CD4-positive, alpha-beta memory T cell (primary cell): ENCODE measurements around the gene ADAMTS16. TPM values are rescaled to one million over a fixed set of nuclear protein-coding genes. Genes with fewer than 3 reads are reported as not detected.
A peak's percentile ranks its signal among the peaks of the same experiment; 100 is the strongest.

Experiments
- CTCF ChIA-PET: fragments of 350-600 bp; sonication (Branson Sonifier 250); formaldehyde crosslinking; loops from one replicate; lab custom pipeline; 2021; ENCODE audit warnings: inconsistent platforms; ENCODE audit not compliant: partially characterized antibody; lab: Charles Lee
- POLR2A ChIA-PET: fragments of 350-600 bp; sonication (Branson Sonifier 250); formaldehyde crosslinking; loops from one replicate; lab custom pipeline; 2021; ENCODE audit not compliant: partially characterized antibody; lab: Charles Lee
- DNase-seq, 5 donors: peaks; one replicate each; pipeline versions ENCODE4 v3.0.0 to v3.0.0-alpha.2; 2020 to 2022; ENCODE audit warnings: mixed read lengths in 1 of 5
- H3K27ac ChIP-seq: one replicate; pipeline ENCODE4 v1.7.0; 2013; ENCODE audit warnings: low read depth, low read length
- H3K27me3 ChIP-seq: 2 replicates; pipeline ENCODE4 v1.7.0; 2013; ENCODE audit warnings: mild to moderate bottlenecking, low read length, moderate library complexity; ENCODE audit not compliant: insufficient read depth
- H3K36me3 ChIP-seq: 2 replicates; pipeline ENCODE4 v1.7.0; 2013; ENCODE audit warnings: mild to moderate bottlenecking, low read length, moderate library complexity; ENCODE audit not compliant: insufficient read depth
- H3K4me1 ChIP-seq: 2 replicates; pipeline ENCODE4 v1.7.0; 2013; ENCODE audit warnings: mild to moderate bottlenecking, low read length, moderate library complexity; ENCODE audit not compliant: insufficient read depth
- H3K4me3 ChIP-seq, 2 donors: one replicate each; pipeline ENCODE4 v1.7.0; 2013; ENCODE audit warnings: low read length in 2 of 2, mild to moderate bottlenecking in 1 of 2
- H3K9me3 ChIP-seq, 2 donors: one replicate each; pipeline ENCODE4 v1.7.0; 2013; ENCODE audit warnings: low read length in 2 of 2, control low read depth in 1 of 2; ENCODE audit not compliant: control insufficient read depth in 1 of 2
- H3K27ac Mint-ChIP-seq, 7 donors: one replicate each; pipeline ENCODE4 v1.8.0; 2020 to 2021; ENCODE audit warnings: mixed read lengths in 7 of 7, mild to moderate bottlenecking in 6 of 7, inconsistent platforms in 3 of 7, moderate library complexity in 3 of 7
- H3K27me3 Mint-ChIP-seq, 2 donors: one replicate each; pipeline ENCODE4 v1.8.0; 2020 to 2021; ENCODE audit warnings: mixed read lengths in 2 of 2
- H3K36me3 Mint-ChIP-seq, 2 donors: one replicate each; pipeline ENCODE4 v1.8.0; 2020 to 2021; ENCODE audit warnings: mixed read lengths in 2 of 2, inconsistent platforms in 1 of 2, mild to moderate bottlenecking in 1 of 2
- H3K4me1 Mint-ChIP-seq, 4 donors: one replicate each; pipeline ENCODE4 v1.8.0; 2020 to 2021; ENCODE audit warnings: mixed read lengths in 4 of 4, mild to moderate bottlenecking in 1 of 4
- H3K4me3 Mint-ChIP-seq, 8 donors: one replicate each; pipeline ENCODE4 v1.8.0; 2020 to 2021; ENCODE audit warnings: mixed read lengths in 8 of 8, mild to moderate bottlenecking in 7 of 8, moderate library complexity in 6 of 8, inconsistent platforms in 3 of 8
- H3K9me3 Mint-ChIP-seq, 8 donors: one replicate each; pipeline ENCODE4 v1.8.0; 2020 to 2021; ENCODE audit warnings: mixed read lengths in 8 of 8, mild to moderate bottlenecking in 5 of 8, inconsistent platforms in 3 of 8, moderate library complexity in 1 of 8
- intact Hi-C: fragments of 100-400 bp; cut with micrococcal nuclease; formaldehyde crosslinking; loops from one replicate; pipeline ENCODE4 v1.15.1; 2023
- polyA plus RNA-seq, 2 donors: library from polyadenylated mRNA; unstranded; fragments of 300-500 nt; fragmentation: Illumina TruSeq; gene quantifications; one replicate each; pipeline ENCODE4 v1.2.3, GENCODE V29; 2021
- total RNA-seq, 2 experiments: library from RNA; stranded (reverse); gene quantifications; one replicate each; pipeline ENCODE4 v1.2.3, GENCODE V29; 2021

The ADAMTS16 gene
- total and polyA plus RNA-seq, 4 experiments from 2014 or later, result not detected

DNA sequence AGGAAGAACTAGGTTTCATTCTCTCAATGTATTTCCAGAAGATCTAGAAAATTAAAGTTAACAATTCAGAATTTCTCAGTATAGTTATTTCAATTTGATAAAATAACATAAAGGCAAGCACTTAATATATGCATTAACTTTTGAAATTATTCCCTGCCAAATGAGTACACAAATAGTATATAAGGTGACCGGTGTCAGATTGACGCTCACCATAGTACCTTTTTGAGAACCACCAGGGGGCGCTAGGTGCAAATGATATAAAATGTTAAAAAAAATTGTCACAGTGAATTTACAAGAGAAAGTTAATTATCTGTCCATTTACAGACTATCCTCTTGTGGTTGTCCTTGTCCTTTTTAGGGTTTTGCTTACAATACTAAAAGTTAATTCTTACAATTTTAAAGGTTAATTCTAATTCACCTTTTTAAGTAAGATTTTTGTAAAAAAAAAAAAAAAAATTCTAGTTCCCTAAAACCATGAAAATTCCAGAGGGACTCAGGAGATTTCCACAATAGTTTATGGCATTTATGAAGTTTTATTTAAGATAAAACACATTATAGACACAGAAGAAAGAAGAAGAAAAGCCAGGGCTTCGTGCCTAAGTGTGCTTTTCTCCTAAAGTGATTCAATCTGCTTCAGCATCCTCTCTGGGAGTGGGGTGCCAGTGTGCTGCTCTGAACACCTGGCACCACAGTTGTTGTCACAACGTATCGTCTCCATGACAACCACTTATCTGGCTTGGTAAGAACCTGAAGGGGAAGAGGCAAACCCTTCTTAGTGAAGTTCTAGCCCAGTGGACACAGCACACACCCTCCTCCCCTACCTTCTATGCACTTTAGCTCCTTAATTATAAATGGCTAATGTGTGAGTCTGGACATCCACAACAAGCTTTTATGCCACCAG lies 1.7 kb downstream of the ADAMTS16 start:
- CTCF ChIA-PET, result interaction anchor here (0.7 to 1.1 kb wide), 2 partner anchors 11 to 1293 kb away, joined by 3 read pairs; no protein-coding TSS in a partner anchor
- Mint-ChIP-seq H3K27me3 (peaks cover 21 to 26% of the 10 kb centered on the region in 2 donors), H3K4me3 (no peak overlapping the region), H3K4me1 (peaks cover 0 to 14% (median 6%) of the 10 kb centered on the region in 4 donors), H3K36me3 (no peaks in the 10 kb centered on the region), H3K27ac (peak overlapping the region in 1 of 7 donors; percentile 56), H3K9me3 (no peaks in the 10 kb centered on the region)
- no peaks in the 10 kb centered on the region for H3K9me3 ChIP-seq
- no peak overlapping the region for H3K27ac ChIP-seq
- H3K27me3 ChIP-seq, result no peaks in the 10 kb centered on the region
- POLR2A ChIA-PET, result no interaction called here
- no peaks in the 10 kb centered on the region for H3K36me3 ChIP-seq
- peaks cover 11% of the 10 kb centered on the region for H3K4me1 ChIP-seq
- H3K4me3 ChIP-seq, result no peak overlapping the region
- DNase-seq, result peak in 4 of 5 donors; percentile 34 to 47 (median 39)
- intact Hi-C loops, result loop anchor here (5.0 kb wide), 2 partner anchors 350 to 1605 kb away; no protein-coding TSS in a partner anchor

GRCh38 chr5:5144441-5144840 lies 4.3 kb downstream of the ADAMTS16 start:
- Mint-ChIP-seq H3K9me3 (no peaks in the 10 kb centered on the region), H3K4me1 (peaks cover 0 to 8% (median 6%) of the 10 kb centered on the region in 4 donors), H3K27me3 (peaks cover 16 to 17% of the 10 kb centered on the region in 2 donors), H3K27ac (no peak overlapping the region), H3K36me3 (no peaks in the 10 kb centered on the region), H3K4me3 (no peak overlapping the region)
- no peaks in the 10 kb centered on the region for H3K36me3 ChIP-seq
- H3K27me3 ChIP-seq, result no peaks in the 10 kb centered on the region
- intact Hi-C loops, result loop anchor here (5.0 kb wide), 2 partner anchors 348 to 1603 kb away; no protein-coding TSS in a partner anchor
- H3K27ac ChIP-seq, result no peak overlapping the region
- H3K4me3 ChIP-seq, result no peak overlapping the region
- DNase-seq, result no peak
- ChIA-PET CTCF (interaction anchor here (1.8 kb wide), 1 partner anchor 274 kb away, joined by 7 read pairs; no protein-coding TSS in a partner anchor), POLR2A (no interaction called here)
- no peaks in the 10 kb centered on the region for H3K9me3 ChIP-seq
- peaks cover 11% of the 10 kb centered on the region for H3K4me1 ChIP-seq

DNA sequence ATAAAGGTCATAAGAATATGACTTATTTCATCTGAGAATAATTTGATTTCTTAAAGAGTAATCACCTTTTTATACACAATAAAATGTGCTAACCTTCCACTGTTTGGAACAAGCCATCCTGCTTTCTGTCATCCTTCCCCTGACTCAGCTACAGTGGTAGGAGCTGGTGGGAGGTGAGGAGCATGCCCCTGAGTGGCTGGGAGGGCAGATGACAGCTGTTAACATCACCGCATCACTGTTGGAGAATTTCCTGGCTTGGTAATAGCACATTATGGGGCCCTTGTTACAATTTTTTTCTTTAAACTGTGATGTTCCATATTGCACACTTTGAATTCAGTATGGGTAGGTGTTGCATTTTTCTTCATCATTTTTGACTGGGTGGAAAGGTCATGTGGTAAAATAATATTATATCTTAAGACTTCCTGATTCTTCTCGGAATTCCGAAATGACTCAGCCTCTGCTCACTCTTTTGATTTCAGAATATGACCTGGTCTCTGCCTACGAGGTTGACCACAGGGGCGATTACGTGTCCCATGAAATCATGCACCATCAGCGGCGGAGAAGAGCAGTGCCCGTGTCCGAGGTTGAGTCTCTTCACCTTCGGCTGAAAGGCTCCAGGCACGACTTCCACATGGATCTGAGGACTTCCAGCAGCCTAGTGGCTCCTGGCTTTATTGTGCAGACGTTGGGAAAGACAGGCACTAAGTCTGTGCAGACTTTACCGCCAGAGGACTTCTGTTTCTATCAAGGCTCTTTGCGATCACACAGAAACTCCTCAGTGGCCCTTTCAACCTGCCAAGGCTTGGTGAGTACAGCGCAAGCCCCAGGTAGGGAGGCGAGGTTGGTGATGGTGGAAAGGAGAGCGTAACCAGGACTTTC lies 5.8 kb downstream of the ADAMTS16 start:
- CTCF ChIA-PET, result interaction anchor here (1.1 to 1.8 kb wide), 2 partner anchors 30 to 273 kb away, joined by 3 to 7 read pairs; no protein-coding TSS in a partner anchor
- H3K36me3 ChIP-seq, result no peaks in the 10 kb centered on the region

DNA sequence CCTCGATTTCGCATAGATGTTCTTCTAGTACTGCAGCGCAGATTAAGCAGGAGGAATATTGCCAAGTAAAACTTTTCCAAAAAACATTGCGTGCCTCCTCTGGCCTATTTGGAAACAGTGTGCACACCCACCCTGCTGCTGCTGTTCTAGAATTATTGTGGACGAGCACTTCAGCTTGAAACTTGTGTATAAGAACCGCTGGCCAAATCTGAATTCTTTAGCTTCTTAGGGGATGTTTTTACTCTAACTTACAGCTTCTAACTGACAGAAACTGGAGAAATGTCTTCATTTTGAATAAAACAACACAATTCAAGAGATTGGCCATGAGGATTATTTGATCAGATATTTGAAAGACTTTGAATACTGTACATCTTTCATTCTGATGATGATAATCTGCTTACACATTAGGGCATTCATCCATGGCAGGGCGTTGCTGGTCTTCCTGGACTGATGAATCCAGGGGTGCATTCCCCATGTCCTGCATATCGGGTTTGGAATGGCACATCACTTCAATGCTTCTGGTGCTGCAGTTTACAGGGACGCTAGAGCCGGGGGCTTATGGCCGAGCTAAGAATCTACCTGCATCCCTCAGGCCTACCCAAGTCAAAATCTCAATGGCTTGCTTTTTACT lies 6.5 kb downstream of the ADAMTS16 start:
- Mint-ChIP-seq H3K4me1 (no peaks in the 10 kb centered on the region), H3K27ac (no peak overlapping the region), H3K4me3 (no peak overlapping the region), H3K36me3 (no peaks in the 10 kb centered on the region), H3K9me3 (peaks cover 0 to 3% (median 0%) of the 10 kb centered on the region in 8 donors), H3K27me3 (peaks cover 9 to 10% of the 10 kb centered on the region in 2 donors)
- no peak overlapping the region for H3K4me3 ChIP-seq
- no peaks in the 10 kb centered on the region for H3K36me3 ChIP-seq
- ChIA-PET POLR2A (no interaction called here), CTCF (interaction anchor here (0.6 kb wide), 1 partner anchor 261 kb away, joined by 4 read pairs; no protein-coding TSS in a partner anchor)
- H3K4me1 ChIP-seq, result peaks cover under 1% of the 10 kb centered on the region
- intact Hi-C loops, result no loop called here
- no peaks in the 10 kb centered on the region for H3K27me3 ChIP-seq
- H3K9me3 ChIP-seq, result no peaks in the 10 kb centered on the region
- no peak for DNase-seq
- H3K27ac ChIP-seq, result no peak overlapping the region

More for the DNA sequence above, 5.8 kb downstream of the ADAMTS16 start:
- Mint-ChIP-seq H3K4me3 (no peak overlapping the region), H3K27me3 (peaks cover 13 to 16% of the 10 kb centered on the region in 2 donors), H3K4me1 (peaks cover 0 to 4% (median 3%) of the 10 kb centered on the region in 4 donors), H3K36me3 (no peaks in the 10 kb centered on the region), H3K9me3 (peaks cover 0 to 2% (median 0%) of the 10 kb centered on the region in 8 donors), H3K27ac (no peak overlapping the region)
- intact Hi-C loops, result no loop called here
- DNase-seq, result no peak
- H3K4me1 ChIP-seq, result peaks cover 8% of the 10 kb centered on the region
- no peak overlapping the region for H3K27ac ChIP-seq
- no peaks in the 10 kb centered on the region for H3K27me3 ChIP-seq
- H3K4me3 ChIP-seq, result no peak overlapping the region
- POLR2A ChIA-PET, result no interaction called here
- no peaks in the 10 kb centered on the region for H3K9me3 ChIP-seq

GRCh38 chr5:5149154-5149553 lies 9.0 kb downstream of the ADAMTS16 start:
- ChIA-PET CTCF (no interaction called here), POLR2A (no interaction called here)
- Histone ChIP-seq H3K9me3 (no peaks in the 10 kb centered on the region), H3K4me1 (no peaks in the 10 kb centered on the region), H3K27ac (no peak overlapping the region), H3K36me3 (no peaks in the 10 kb centered on the region), H3K27me3 (no peaks in the 10 kb centered on the region), H3K4me3 (no peak overlapping the region)
- H3K9me3 Mint-ChIP-seq, result peaks cover 0 to 7% (median 2%) of the 10 kb centered on the region in 8 donors
- H3K4me3 Mint-ChIP-seq, result no peak overlapping the region
- H3K27ac Mint-ChIP-seq, result no peak overlapping the region
- no peaks in the 10 kb centered on the region for H3K36me3 Mint-ChIP-seq
- no peak for DNase-seq
- intact Hi-C loops, result no loop called here
- H3K4me1 Mint-ChIP-seq, result no peaks in the 10 kb centered on the region
- H3K27me3 Mint-ChIP-seq, result peaks cover 0 to 1% of the 10 kb centered on the region in 2 donors

DNA sequence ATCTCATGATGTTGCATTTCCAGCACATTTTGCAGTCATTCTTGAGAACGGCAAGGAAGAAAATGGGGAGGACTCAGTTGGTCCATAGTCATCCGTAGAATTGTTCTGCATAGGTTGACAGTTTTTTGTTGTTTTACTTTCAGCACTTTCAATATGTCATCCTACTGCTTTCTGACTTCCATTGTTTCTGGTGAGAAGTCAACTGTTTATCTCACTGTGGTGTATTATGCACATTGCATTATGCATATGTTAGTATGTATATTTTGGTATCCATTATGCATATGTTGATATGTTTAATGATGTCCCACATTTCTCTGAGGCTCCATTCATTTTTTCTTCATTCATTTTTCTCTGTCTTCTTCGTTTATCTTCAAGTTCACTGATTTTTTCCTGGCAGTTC lies 10.5 kb downstream of the ADAMTS16 start:
- Mint-ChIP-seq H3K9me3 (peaks cover 0 to 7% (median 2%) of the 10 kb centered on the region in 8 donors), H3K4me3 (no peak overlapping the region), H3K4me1 (no peaks in the 10 kb centered on the region), H3K27me3 (peaks cover 0 to 1% of the 10 kb centered on the region in 2 donors), H3K36me3 (no peaks in the 10 kb centered on the region), H3K27ac (no peak overlapping the region)
- no peak overlapping the region for H3K4me3 ChIP-seq
- intact Hi-C loops, result no loop called here
- CTCF ChIA-PET, result no interaction called here
- H3K27me3 ChIP-seq, result no peaks in the 10 kb centered on the region
- DNase-seq, result no peak
- no peaks in the 10 kb centered on the region for H3K9me3 ChIP-seq
- H3K36me3 ChIP-seq, result no peaks in the 10 kb centered on the region
- no peaks in the 10 kb centered on the region for H3K4me1 ChIP-seq
- H3K27ac ChIP-seq, result no peak overlapping the region
- POLR2A ChIA-PET, result no interaction called here
